Adrenal gland (tissue), 12 donors: ENCODE data around the gene MRPS10. TPM values are rescaled to one million over a fixed set of nuclear protein-coding genes. Genes with fewer than 3 reads are reported as not detected.

Source experiments
- DNase-seq, 7 donors: peaks; one replicate each; pipeline ENCODE4 v3.0.0-alpha.2; 2019 to 2020
- H3K27ac ChIP-seq, 5 donors: fragments of 200-600 bp; sonication (generic) in 4 of 5; 1 replicate in 3 of 5; 2 replicates in 2 of 5; pipeline versions ENCODE4 v1.5.1 to v1.8.0; 2016 to 2020; ENCODE audit warnings: mild to moderate bottlenecking in 1 of 5
- H3K27me3 ChIP-seq: fragments of 200-600 bp; 2 replicates; pipeline ENCODE4 v1.8.0; 2021
- H3K36me3 ChIP-seq, 2 donors: fragments of 200-600 bp; replicated peaks in 1 of 2; 1 replicate in 1 of 2; 2 replicates in 1 of 2; pipeline versions ENCODE4 v1.5.1 to v1.8.0; 2018 to 2022
- H3K4me1 ChIP-seq, 2 donors: fragments of 200-600 bp; replicated peaks in 1 of 2; 1 replicate in 1 of 2; 2 replicates in 1 of 2; pipeline versions ENCODE4 v1.5.1 to v1.8.0; 2018 to 2021
- H3K4me3 ChIP-seq, 4 donors: fragments of 200-600 bp; sonication (generic) in 3 of 4; one replicate each; pipeline ENCODE4 v1.5.1; 2016 to 2018
- H3K9me3 ChIP-seq, 3 donors: fragments of 200-600 bp; sonication (generic) in 1 of 3; replicated peaks in 1 of 3; 1 replicate in 2 of 3; 2 replicates in 1 of 3; pipeline versions ENCODE4 v1.5.1 to v1.8.0; 2016 to 2021
- POLR2A ChIP-seq, 2 donors: fragments of 450-650 bp; IDR thresholded peaks; one replicate each; pipeline ENCODE4 v1.6.1; 2017; ENCODE audit warnings: antibody characterized with exemption in 2 of 2, mild to moderate bottlenecking in 2 of 2, moderate library complexity in 1 of 2
- WGBS, 4 donors: extraction: QIAGEN DNeasy Blood & Tissue Kit in 2 of 4; methylation state at CpG; one replicate each; pipeline versions ENCODE4 v1.1.5 to v1.1.7; 2013 to 2017; 5-methylcytosine and 5-hydroxymethylcytosine counted together
- intact Hi-C, 2 donors: fragments of 100-400 bp; cut with DNase I; formaldehyde crosslinking; loops; one replicate each; pipeline versions ENCODE4 v1.14.1 to v1.15.0; 2022 to 2023
- polyA plus RNA-seq, 3 donors: library from polyadenylated mRNA; stranded (reverse); fragments of 200-250 nt in 2 of 3; fragments of 350-450 nt in 1 of 3; fragmentation: Illumina TruSeq in 1 of 3; extraction: RNeasy Lipid Tissue Mini Kit (QIAGEN cat#74804) in 1 of 3; gene quantifications; one replicate each; pipeline ENCODE4 v1.2.3, GENCODE V29; 2013 to 2014
- total RNA-seq, 9 donors: library from RNA; depleted of rRNA in 4 of 9; stranded (reverse); fragments of >200 nt in 4 of 9; fragments of 120-200 nt in 1 of 9; fragmentation: NEBNext Ultra II Directional in 1 of 9; extraction: Animal tissue kit (Norgen Biotek cat#: 25700) in 1 of 9; gene quantifications; one replicate each; pipeline versions ENCODE4 v1.1.0 to v1.2.4, GENCODE V29; 2013 to 2023
- TF ChIP-seq, protein P1 (sequence below), 6 experiments: fragments of 450-650 bp in 4 of 6; fragments of 200-600 bp in 2 of 6; sonication (generic) in 1 of 6; IDR thresholded peaks; 1 replicate in 5 of 6; 2 replicates in 1 of 6; pipeline versions ENCODE4 v1.5.1 to v1.8.0; 2016 to 2021; ENCODE audit warnings: antibody characterized with exemption in 6 of 6, mild to moderate bottlenecking in 2 of 6, moderate library complexity in 1 of 6
- donor health status: healthy with polysubstance abuse.
- donor health status: Bipolar disorder and iron deficiency.
- donor health status: DM: yes; HTN: yes; CAD: no.
- donor health status: DM: no; HTN: no; CAD: no.
- donor health status: DM: no; HTN: no; CAD: no.
- donor health status: DM: yes; HTN: yes; CAD: no.

The MRPS10 gene
- total and polyA plus RNA-seq, 12 donors: 14.7 to 67.4 (median 34.0) TPM

DNA sequence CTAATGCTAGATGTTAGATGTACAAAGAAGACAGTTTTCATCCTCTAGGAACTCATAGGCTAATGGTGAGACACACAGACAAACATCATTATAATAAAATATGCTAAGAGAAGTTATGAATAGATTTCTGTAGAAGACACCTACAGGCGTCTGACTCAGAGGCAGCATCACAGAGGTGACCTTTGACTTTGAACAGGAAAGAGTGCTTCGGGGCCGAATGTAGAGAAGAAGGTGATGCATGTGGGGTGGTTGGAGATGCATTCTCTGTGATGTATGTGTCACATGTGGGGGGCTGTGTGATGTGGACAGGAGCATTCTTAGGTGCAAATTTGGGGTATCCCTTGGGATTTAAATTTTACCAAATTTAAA lies 37.7 kb downstream of the MRPS10 start:
- intact Hi-C loops: no loop called here
- no peaks in the 10 kb centered on the region for H3K4me1 ChIP-seq
- H3K4me3 ChIP-seq: no peak overlapping the region
- TF ChIP-seq, protein P1, sequence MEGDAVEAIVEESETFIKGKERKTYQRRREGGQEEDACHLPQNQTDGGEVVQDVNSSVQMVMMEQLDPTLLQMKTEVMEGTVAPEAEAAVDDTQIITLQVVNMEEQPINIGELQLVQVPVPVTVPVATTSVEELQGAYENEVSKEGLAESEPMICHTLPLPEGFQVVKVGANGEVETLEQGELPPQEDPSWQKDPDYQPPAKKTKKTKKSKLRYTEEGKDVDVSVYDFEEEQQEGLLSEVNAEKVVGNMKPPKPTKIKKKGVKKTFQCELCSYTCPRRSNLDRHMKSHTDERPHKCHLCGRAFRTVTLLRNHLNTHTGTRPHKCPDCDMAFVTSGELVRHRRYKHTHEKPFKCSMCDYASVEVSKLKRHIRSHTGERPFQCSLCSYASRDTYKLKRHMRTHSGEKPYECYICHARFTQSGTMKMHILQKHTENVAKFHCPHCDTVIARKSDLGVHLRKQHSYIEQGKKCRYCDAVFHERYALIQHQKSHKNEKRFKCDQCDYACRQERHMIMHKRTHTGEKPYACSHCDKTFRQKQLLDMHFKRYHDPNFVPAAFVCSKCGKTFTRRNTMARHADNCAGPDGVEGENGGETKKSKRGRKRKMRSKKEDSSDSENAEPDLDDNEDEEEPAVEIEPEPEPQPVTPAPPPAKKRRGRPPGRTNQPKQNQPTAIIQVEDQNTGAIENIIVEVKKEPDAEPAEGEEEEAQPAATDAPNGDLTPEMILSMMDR (IDR thresholded peaks at IDR 0.05): no peak
- no peak for TF ChIP-seq POLR2A (IDR thresholded peaks at IDR 0.05)
- no peak for DNase-seq
- 67 to 77% (median 76%) methylated on average over 3 of the region's 3 CpGs for WGBS, 4 donors
- H3K27ac ChIP-seq: no peak overlapping the region
- H3K27me3 ChIP-seq: no peaks in the 10 kb centered on the region
- H3K36me3 ChIP-seq: no peaks in the 10 kb centered on the region
- H3K9me3 ChIP-seq: no peaks in the 10 kb centered on the region

DNA sequence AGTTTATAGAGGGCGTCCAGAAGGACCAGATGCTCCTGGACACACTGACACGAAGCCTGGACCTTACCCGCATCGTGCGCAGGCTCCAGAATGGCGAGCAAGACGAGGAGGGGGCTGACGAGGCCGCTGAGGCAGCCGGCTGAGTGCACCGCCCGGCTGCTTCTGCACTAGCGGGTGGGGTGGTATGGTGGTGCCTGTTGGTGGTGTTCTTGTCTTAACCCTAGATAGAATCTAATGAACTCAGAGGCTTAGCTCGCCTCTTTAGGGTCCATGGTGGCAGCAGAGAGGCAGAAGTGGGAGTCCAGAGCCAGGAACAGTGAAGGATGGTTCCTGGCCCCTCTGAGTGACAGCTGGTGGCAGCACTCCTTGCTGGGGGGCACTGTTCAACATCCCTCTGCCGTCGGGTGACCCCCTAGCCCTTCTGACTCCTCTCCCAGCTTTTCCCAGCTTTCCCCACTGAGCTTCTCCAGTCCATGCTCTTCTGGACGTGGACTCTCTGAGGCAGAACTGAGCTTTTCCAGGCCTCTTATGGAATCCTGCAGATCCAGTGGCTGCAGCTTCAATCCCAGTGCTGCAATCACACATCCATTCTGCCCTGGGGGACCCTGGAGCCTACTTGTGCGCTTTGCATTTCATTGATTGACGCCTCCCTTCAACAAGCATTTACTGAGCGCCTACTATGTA lies 38.3 kb downstream of the MRPS10 start:
- intact Hi-C loops: no loop called here
- no peaks in the 10 kb centered on the region for H3K36me3 ChIP-seq
- no peaks in the 10 kb centered on the region for H3K27me3 ChIP-seq
- DNase-seq: no peak
- no peaks in the 10 kb centered on the region for H3K9me3 ChIP-seq
- WGBS, 4 donors: 88 to 92% (median 90%) methylated on average over 14 to 20 of the region's 20 CpGs
- H3K4me3 ChIP-seq: no peak overlapping the region
- no peak overlapping the region for H3K27ac ChIP-seq
- no peaks in the 10 kb centered on the region for H3K4me1 ChIP-seq
- no peak for TF ChIP-seq POLR2A (IDR thresholded peaks at IDR 0.05)
- TF ChIP-seq, protein P1 (IDR thresholded peaks at IDR 0.05): no peak

DNA sequence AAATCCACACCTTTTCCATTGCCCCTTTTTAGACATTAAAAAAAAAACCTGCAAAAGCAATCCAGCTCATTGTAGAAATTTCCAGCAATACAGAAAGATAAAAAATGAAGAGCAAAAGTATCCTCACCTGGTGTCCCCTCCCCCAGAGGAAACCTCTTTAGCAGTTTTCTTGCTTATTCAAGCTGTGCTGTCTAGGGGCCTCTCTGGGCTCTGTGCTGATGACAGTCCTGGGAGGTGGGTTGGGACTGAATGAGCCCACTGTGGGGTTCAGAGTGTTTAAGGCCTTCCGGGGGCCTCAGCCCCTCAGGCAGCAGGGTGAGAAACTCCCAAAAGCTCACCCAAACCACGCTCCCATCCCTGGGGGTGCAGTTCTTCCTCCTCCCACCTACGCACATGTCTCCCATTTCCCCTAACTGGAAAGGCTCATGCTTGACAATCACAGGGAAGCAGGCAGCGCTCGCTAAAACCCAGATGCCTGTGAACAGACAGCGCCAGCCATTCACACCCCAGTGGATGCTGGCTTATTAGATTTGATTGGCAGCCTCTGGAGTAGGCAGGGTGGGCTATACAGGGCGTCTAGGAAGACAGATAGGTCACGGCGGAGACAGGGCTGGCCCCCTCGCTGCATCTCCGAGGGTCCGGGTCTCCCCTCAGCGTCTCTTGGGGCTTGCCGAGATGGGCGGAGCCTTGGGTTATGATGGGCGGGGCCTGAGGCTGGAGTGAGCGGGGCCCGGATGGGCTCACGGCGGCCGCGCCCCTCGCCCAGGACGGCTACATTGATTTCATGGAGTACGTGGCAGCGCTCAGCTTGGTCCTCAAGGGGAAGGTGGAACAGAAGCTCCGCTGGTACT lies 39.9 kb downstream of the MRPS10 start:
- H3K4me1 ChIP-seq: no peaks in the 10 kb centered on the region
- no peak for DNase-seq
- no peak overlapping the region for H3K27ac ChIP-seq
- 32 to 69% (median 36%) methylated on average over 7 to 27 of the region's 27 CpGs for WGBS, 4 donors
- no peak overlapping the region for H3K4me3 ChIP-seq
- no peaks in the 10 kb centered on the region for H3K27me3 ChIP-seq
- intact Hi-C loops: no loop called here
- H3K36me3 ChIP-seq: no peaks in the 10 kb centered on the region
- H3K9me3 ChIP-seq: no peaks in the 10 kb centered on the region
- no peak for TF ChIP-seq POLR2A (IDR thresholded peaks at IDR 0.05)
- TF ChIP-seq, protein P1 (IDR thresholded peaks at IDR 0.05): no peak

DNA sequence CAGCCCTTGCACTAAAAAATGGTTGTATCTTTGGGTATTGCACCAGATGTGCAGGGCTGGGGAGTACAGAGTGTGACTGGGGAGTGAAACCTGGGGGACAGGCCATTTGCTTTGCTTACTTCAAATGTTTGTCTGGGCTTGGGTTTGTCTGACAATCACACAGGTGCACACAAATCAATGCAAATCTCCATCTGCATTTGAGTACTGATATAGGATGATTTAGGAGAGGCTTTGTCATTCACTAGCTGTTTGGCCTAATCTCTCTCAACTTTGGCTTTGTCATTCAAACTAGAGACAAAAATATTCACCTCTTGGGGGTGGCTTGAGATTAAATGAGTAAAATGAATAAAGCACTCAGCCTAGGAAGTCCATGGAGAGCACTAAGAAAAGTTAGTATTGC lies 40.7 kb downstream of the MRPS10 start:
- Histone ChIP-seq H3K9me3 (no peaks in the 10 kb centered on the region), H3K4me3 (no peak overlapping the region), H3K27ac (no peak overlapping the region), H3K4me1 (no peaks in the 10 kb centered on the region), H3K27me3 (no peaks in the 10 kb centered on the region), H3K36me3 (no peaks in the 10 kb centered on the region)
- DNase-seq: no peak
- intact Hi-C loops: no loop called here
- TF ChIP-seq, protein P1 (IDR thresholded peaks at IDR 0.05): no peak
- TF ChIP-seq POLR2A (IDR thresholded peaks at IDR 0.05): no peak
